NCI-H1694 (cell line): ENCODE results near the gene YWHAG.
"Not testable (repeated sequence)": the region's sequence is repeated elsewhere in the genome, so short reads cannot be mapped to it uniquely, and the experiment has no call there.

ENCODE experiments used
- DNase-seq: peaks from one replicate; lab custom pipeline; 2025; lab: John Stamatoyannopoulos, UW

YWHAG gene

GRCh38 chr7:76358481-76359110, at the start of gene YWHAG:
YWHAG (minus strand) TSS chr7:76358991; CDS start chr7:76358808, 183 bp downstream.
- DNase-seq: peak; percentile 67

- DNase-seq: no peak
These were observed 49.4 kb upstream of the YWHAG start for GRCh38 chr7:76408121-76408560.

GRCh38 chr7:76407718-76408117, 48.9 kb upstream of the YWHAG start:
- no peak for DNase-seq

- DNase-seq: no peak
These were observed 46.9 kb upstream of the YWHAG start for GRCh38 chr7:76405738-76406137.

- no peak for DNase-seq
These were observed 45.1 kb upstream of the YWHAG start for GRCh38 chr7:76403780-76404494.

- not testable (repeated sequence) for DNase-seq
These were observed 44.3 kb upstream of the YWHAG start for GRCh38 chr7:76403097-76403496.

- DNase-seq: no peak
These were observed 41.5 kb upstream of the YWHAG start for GRCh38 chr7:76400248-76400647.

- DNase-seq: no peak
These were observed 38.8 kb upstream of the YWHAG start for GRCh38 chr7:76397409-76398183.

- DNase-seq: no peak
These were observed 38.1 kb upstream of the YWHAG start for GRCh38 chr7:76396864-76397263.

GRCh38 chr7:76395965-76396726, 37.4 kb upstream of the YWHAG start:
- peak; percentile 85 for DNase-seq

GRCh38 chr7:76395605-76395964, 36.8 kb upstream of the YWHAG start:
- not testable (repeated sequence) for DNase-seq

GRCh38 chr7:76394957-76395356, 36.2 kb upstream of the YWHAG start:
- no peak for DNase-seq

- DNase-seq: peak; percentile 74
These were observed 34.6 kb upstream of the YWHAG start for GRCh38 chr7:76393116-76394031.

GRCh38 chr7:76392531-76393115, 33.8 kb upstream of the YWHAG start:
- DNase-seq: no peak

- DNase-seq: no peak
These were observed 31.3 kb upstream of the YWHAG start for GRCh38 chr7:76390092-76390491.

- DNase-seq: not testable (repeated sequence)
These were observed 29.0 kb upstream of the YWHAG start for GRCh38 chr7:76387789-76388188.

- DNase-seq: no peak
These were observed 28.0 kb upstream of the YWHAG start for GRCh38 chr7:76386691-76387260.

GRCh38 chr7:76383089-76383944, 24.5 kb upstream of the YWHAG start:
- DNase-seq: no peak

GRCh38 chr7:76381814-76382213, 23.0 kb upstream of the YWHAG start:
- no peak for DNase-seq
